Thyroid gland (tissue), 4 donors: Measurements from ENCODE around the gene FAM89B.

Experiments used
- POLR2A ChIP-seq, 2 donors: fragments of 450-650 bp; IDR thresholded peaks; one replicate each; pipeline ENCODE4 v1.6.1; 2017; ENCODE audit warnings: antibody characterized with exemption in 2 of 2, mild to moderate bottlenecking in 2 of 2, moderate library complexity in 1 of 2
- TF ChIP-seq, protein P1 (sequence below), 6 experiments: fragments of 200-600 bp in 3 of 6; fragments of 450-650 bp in 3 of 6; sonication (generic) in 3 of 6; IDR thresholded peaks; one replicate each; pipeline ENCODE4 v1.5.1; 2016 to 2019; ENCODE audit warnings: antibody characterized with exemption in 6 of 6, mild to moderate bottlenecking in 2 of 6, inconsistent platforms in 1 of 6, moderate library complexity in 1 of 6

- TF ChIP-seq, protein P1, sequence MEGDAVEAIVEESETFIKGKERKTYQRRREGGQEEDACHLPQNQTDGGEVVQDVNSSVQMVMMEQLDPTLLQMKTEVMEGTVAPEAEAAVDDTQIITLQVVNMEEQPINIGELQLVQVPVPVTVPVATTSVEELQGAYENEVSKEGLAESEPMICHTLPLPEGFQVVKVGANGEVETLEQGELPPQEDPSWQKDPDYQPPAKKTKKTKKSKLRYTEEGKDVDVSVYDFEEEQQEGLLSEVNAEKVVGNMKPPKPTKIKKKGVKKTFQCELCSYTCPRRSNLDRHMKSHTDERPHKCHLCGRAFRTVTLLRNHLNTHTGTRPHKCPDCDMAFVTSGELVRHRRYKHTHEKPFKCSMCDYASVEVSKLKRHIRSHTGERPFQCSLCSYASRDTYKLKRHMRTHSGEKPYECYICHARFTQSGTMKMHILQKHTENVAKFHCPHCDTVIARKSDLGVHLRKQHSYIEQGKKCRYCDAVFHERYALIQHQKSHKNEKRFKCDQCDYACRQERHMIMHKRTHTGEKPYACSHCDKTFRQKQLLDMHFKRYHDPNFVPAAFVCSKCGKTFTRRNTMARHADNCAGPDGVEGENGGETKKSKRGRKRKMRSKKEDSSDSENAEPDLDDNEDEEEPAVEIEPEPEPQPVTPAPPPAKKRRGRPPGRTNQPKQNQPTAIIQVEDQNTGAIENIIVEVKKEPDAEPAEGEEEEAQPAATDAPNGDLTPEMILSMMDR (IDR thresholded peaks at IDR 0.05): no peak
- no peak for TF ChIP-seq POLR2A (IDR thresholded peaks at IDR 0.05)
These were observed 50.8 kb downstream of the FAM89B start for GRCh38 chr11:65623177-65623576.
